Stimulated activated naive CD8-positive, alpha-beta T cell treated with anti-CD3 and anti-CD28 coated beads, Interleukin-15, Interleukin-2, amounts not matched to agents 100 U/mL and 50 U/mL, for 24 hours (primary cell): ENCODE measurements around the gene S100A13.
A peak's percentile ranks its signal among the peaks of the same experiment; 100 is the strongest.
"Not testable (repeated sequence)": the region's sequence is repeated elsewhere in the genome, so short reads cannot be mapped to it uniquely, and the experiment has no call there.

Source experiments
- ATAC-seq: fragments of 150-1000 bp; cut with Tn5 transposase; one replicate; pipeline ENCODE4 v1.10.0; 2021
- DNase-seq: peaks from one replicate; pipeline ENCODE4 v3.0.0; 2021

Gene S100A13

GRCh38 chr1:153626904-153627714, at the start of gene S100A13:
Gene S100A13, minus strand, starts transcription at chr1:153627505. Its CDS starts 1,033 bp downstream, at chr1:153626472.
- peak; percentile 28 for DNase-seq
- peak; percentile 14 for ATAC-seq

- DNase-seq: no peak
- ATAC-seq: no peak
Observed at GRCh38 chr1:153673511-153673910, 46.2 kb upstream of the S100A13 start.

GRCh38 chr1:153671628-153672353, 44.5 kb upstream of the S100A13 start:
- DNase-seq (peak; percentile 61), ATAC-seq (peak; percentile 33)

- ATAC-seq (peak; percentile 94), DNase-seq (peak; percentile 94)
Observed at GRCh38 chr1:153670859-153671627, 43.7 kb upstream of the S100A13 start, which contains the start of gene ILF2. Gene ILF2, minus strand, starts transcription at chr1:153670993. Its CDS starts 71 bp downstream, at chr1:153670922.

GRCh38 chr1:153670257-153670858, 43.1 kb upstream of the S100A13 start:
- ATAC-seq: no peak
- DNase-seq: peak; percentile 40

- DNase-seq (no peak), ATAC-seq (no peak)
Observed at GRCh38 chr1:153669606-153670005, 42.3 kb upstream of the S100A13 start.

- DNase-seq, ATAC-seq: not testable (repeated sequence)
Observed at GRCh38 chr1:153668672-153669071, 41.4 kb upstream of the S100A13 start.

- DNase-seq: no peak
- no peak for ATAC-seq
Observed at GRCh38 chr1:153667439-153667838, 40.1 kb upstream of the S100A13 start.

GRCh38 chr1:153663211-153663610, 35.9 kb upstream of the S100A13 start:
- ATAC-seq: no peak
- DNase-seq: no peak

GRCh38 chr1:153662269-153662668, 35.0 kb upstream of the S100A13 start:
- ATAC-seq (no peak), DNase-seq (no peak)

GRCh38 chr1:153661111-153661708, 33.9 kb upstream of the S100A13 start:
- no peak for ATAC-seq
- no peak for DNase-seq

- DNase-seq (no peak), ATAC-seq (no peak)
Observed at GRCh38 chr1:153659656-153660055, 32.4 kb upstream of the S100A13 start.

GRCh38 chr1:153659175-153659534, 31.9 kb upstream of the S100A13 start:
- ATAC-seq (no peak), DNase-seq (no peak)

- peak; percentile 93 for DNase-seq
- peak; percentile 97 for ATAC-seq
Observed at GRCh38 chr1:153658400-153659174, 31.3 kb upstream of the S100A13 start, which contains the start of gene SNAPIN. Gene SNAPIN, plus strand, starts transcription at chr1:153658703. Its CDS starts 41 bp downstream, at chr1:153658744.

GRCh38 chr1:153655333-153655732, 28.0 kb upstream of the S100A13 start:
- DNase-seq: no peak

GRCh38 chr1:153652805-153653500, 25.6 kb upstream of the S100A13 start:
- DNase-seq (no peak), ATAC-seq (no peak)

More at GRCh38 chr1:153655333-153655732, 28.0 kb upstream of the S100A13 start:
- ATAC-seq: no peak

- ATAC-seq: no peak
- DNase-seq: no peak
Observed at GRCh38 chr1:153651771-153652170, 24.5 kb upstream of the S100A13 start.

- ATAC-seq (no peak), DNase-seq (no peak)
Observed at GRCh38 chr1:153649863-153650235, 22.5 kb upstream of the S100A13 start.

- no peak for DNase-seq
- peak; percentile 29 for ATAC-seq
Observed at GRCh38 chr1:153649137-153649862, 22.0 kb upstream of the S100A13 start.
